ENCODE measurements around the gene SLFN14.

Gene SLFN14

DNA sequence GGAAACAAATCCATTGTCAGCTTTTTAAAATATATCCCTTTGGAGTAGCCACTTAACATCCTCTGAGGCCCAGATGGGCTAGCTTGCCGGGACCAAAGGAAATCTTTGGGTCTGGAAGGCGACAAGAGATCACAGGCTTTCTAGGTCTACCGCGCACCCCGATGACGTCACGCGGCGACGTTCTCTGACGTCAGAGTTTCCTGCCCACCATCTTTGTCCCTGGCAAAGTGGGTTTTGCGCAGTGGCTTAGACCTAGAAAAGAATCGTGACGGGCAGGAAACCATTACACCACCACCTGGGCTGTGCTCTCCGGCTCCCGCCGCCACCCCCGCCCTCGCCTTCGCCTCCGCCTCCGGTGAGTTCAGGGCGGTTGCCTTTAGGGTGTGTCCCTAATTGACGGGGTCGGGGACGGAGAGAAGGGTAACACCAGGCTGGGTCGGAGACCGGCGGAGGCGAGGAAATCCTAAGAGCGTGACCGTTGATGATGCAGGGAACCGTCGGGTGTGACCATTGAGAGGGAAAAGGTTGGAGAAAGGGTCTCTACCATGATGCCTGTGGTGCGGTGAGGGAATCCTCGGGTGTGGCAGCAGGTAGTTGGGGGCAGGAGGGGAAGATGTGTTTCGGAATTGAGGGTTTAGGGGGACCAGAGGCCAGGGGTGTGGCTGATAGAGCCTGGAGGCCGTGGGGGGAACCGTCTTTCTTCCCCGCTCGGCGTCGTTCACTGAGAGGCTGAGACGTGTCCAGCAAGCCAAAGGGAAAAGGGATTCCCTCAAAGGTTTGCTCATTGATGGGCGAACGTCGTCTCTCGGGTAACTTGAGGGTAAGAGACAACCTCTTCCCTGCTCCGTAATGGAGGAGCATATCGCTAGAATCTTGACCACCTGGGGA lies 26.7 kb upstream of the SLFN14 start, which contains the start of gene AP2B1:
Gene AP2B1 (plus strand): TSS at position 249 of the 888 bp plus-strand sequence. CDS start 6,709 bp downstream, outside the sequence.
- H3K36me3 ChIP-seq (ENCODE audit: low read depth), result peaks cover 19% of the 10 kb centered on the region
- peak within 1 kb of the TSS; percentile 51 for H3K4me3 ChIP-seq (ENCODE audit: severe bottlenecking)
- ATAC-seq (ENCODE audit: low read depth) (peak; percentile 79), DNase-seq (ENCODE audit: low spot score) (peak; percentile 90)
- H3K9me3 ChIP-seq (ENCODE audit: severe bottlenecking), result no peaks in the 10 kb centered on the region
- no peaks in the 10 kb centered on the region for H3K27me3 ChIP-seq (ENCODE audit: insufficient read depth, poor library complexity, severe bottlenecking)
- peak within 1 kb of the TSS; percentile 90 for H3K27ac ChIP-seq (ENCODE audit: poor library complexity, severe bottlenecking)
- TF ChIP-seq, protein P1, sequence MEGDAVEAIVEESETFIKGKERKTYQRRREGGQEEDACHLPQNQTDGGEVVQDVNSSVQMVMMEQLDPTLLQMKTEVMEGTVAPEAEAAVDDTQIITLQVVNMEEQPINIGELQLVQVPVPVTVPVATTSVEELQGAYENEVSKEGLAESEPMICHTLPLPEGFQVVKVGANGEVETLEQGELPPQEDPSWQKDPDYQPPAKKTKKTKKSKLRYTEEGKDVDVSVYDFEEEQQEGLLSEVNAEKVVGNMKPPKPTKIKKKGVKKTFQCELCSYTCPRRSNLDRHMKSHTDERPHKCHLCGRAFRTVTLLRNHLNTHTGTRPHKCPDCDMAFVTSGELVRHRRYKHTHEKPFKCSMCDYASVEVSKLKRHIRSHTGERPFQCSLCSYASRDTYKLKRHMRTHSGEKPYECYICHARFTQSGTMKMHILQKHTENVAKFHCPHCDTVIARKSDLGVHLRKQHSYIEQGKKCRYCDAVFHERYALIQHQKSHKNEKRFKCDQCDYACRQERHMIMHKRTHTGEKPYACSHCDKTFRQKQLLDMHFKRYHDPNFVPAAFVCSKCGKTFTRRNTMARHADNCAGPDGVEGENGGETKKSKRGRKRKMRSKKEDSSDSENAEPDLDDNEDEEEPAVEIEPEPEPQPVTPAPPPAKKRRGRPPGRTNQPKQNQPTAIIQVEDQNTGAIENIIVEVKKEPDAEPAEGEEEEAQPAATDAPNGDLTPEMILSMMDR (IDR thresholded peaks at IDR 0.05; ENCODE audit: poor library complexity, severe bottlenecking), result no peak
- H3K4me1 ChIP-seq (ENCODE audit: insufficient read depth, poor library complexity, severe bottlenecking), result peaks cover 24% of the 10 kb centered on the region

DNA sequence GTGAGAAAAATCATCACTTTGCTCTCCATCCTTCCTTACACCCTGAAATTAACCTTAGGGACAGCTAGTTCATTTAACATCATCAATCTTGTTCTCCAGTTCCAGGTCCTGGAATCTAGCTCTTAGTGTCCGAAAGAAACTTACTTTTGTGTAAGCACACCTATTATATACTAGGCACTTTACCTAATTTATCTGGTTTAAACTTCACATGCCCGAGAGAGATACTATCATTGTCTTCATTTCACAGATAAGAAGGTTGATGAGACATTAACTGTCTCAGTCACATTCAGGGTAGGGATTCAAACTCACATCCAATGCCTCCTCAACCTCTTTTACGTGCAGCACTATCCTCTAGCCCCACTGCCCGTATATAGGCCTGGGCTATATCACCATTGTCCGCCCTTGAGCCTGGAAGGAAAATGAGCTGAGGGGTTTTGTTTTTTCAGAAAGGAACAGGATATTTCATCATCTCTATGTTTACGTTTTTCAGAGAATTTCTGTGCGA lies 26.0 kb upstream of the SLFN14 start:
- H3K27ac ChIP-seq (ENCODE audit: poor library complexity, severe bottlenecking), result peak overlapping the region; percentile 90
- no peak for ATAC-seq (ENCODE audit: low read depth)

GRCh38 chr17:35584061-35584460 lies 23.4 kb upstream of the SLFN14 start:
- Histone ChIP-seq H3K4me1 (ENCODE audit: insufficient read depth, poor library complexity, severe bottlenecking) (peaks cover 4% of the 10 kb centered on the region), H3K4me3 (ENCODE audit: severe bottlenecking) (no peak overlapping the region), H3K9me3 (ENCODE audit: severe bottlenecking) (no peaks in the 10 kb centered on the region), H3K36me3 (ENCODE audit: low read depth) (no peaks in the 10 kb centered on the region; the same call in 1 of the 2 replicates), H3K27me3 (ENCODE audit: insufficient read depth, poor library complexity, severe bottlenecking) (no peaks in the 10 kb centered on the region), H3K27ac (ENCODE audit: poor library complexity, severe bottlenecking) (no peak overlapping the region)
- DNase-seq (ENCODE audit: low spot score), result no peak
- TF ChIP-seq, protein P1 (IDR thresholded peaks at IDR 0.05; ENCODE audit: poor library complexity, severe bottlenecking), result no peak
- ATAC-seq (ENCODE audit: low read depth), result no peak

More for the DNA sequence above, 26.0 kb upstream of the SLFN14 start:
- Histone ChIP-seq H3K36me3 (ENCODE audit: low read depth) (peaks cover 12% of the 10 kb centered on the region), H3K4me1 (ENCODE audit: insufficient read depth, poor library complexity, severe bottlenecking) (peaks cover 19% of the 10 kb centered on the region), H3K27me3 (ENCODE audit: insufficient read depth, poor library complexity, severe bottlenecking) (no peaks in the 10 kb centered on the region), H3K9me3 (ENCODE audit: severe bottlenecking) (no peaks in the 10 kb centered on the region), H3K4me3 (ENCODE audit: severe bottlenecking) (peak overlapping the region; percentile 51)
- no peak for DNase-seq (ENCODE audit: low spot score)
- TF ChIP-seq, protein P1 (IDR thresholded peaks at IDR 0.05; ENCODE audit: poor library complexity, severe bottlenecking), result no peak

- TF ChIP-seq, protein P1 (IDR thresholded peaks at IDR 0.05; ENCODE audit: poor library complexity, severe bottlenecking), result no peak
- Histone ChIP-seq H3K4me1 (ENCODE audit: insufficient read depth, poor library complexity, severe bottlenecking) (no peaks in the 10 kb centered on the region), H3K4me3 (ENCODE audit: severe bottlenecking) (peak overlapping the region; percentile 67), H3K27ac (ENCODE audit: poor library complexity, severe bottlenecking) (peak overlapping the region; percentile 55), H3K27me3 (ENCODE audit: insufficient read depth, poor library complexity, severe bottlenecking) (no peaks in the 10 kb centered on the region), H3K9me3 (ENCODE audit: severe bottlenecking) (no peaks in the 10 kb centered on the region), H3K36me3 (ENCODE audit: low read depth) (peaks cover 21% of the 10 kb centered on the region)
- no peak for ATAC-seq (ENCODE audit: low read depth)
- no peak for DNase-seq (ENCODE audit: low spot score)
Measured at GRCh38 chr17:35578929-35579432, 18.4 kb upstream of the SLFN14 start.

All from RWPE2 (cell line).